ENCODE data around the gene CRACDL.

CRACDL gene

DNA sequence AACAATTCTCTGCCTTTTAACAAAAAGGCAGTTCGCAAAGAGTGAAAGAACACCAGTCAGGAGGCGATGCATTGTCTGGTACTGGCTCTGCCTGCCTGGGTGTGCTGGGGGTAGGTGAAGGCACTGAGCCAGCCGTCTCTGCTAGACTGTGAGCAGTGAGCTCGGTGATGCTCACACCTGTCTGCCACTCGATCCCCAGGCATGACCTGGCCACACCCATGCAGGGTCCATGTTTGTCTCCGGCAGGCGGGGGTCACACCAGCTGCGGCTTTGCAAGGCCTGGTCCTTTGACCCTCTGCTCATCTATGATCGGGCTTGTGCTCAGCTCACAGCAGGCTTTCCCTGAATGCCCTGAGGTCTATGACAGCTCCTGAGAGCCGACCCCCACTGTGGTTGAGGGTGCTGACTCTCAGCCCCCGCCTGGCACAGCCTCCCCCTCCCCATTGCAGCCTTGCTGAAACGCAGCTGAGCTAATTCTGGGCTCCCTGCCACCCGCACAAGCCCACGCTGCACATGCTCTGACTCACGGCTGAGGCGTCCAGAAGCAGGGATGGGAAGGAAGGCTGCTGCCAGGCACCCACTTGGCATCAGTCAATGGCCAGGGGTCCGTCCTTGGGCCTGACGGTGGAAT lies 23.7 kb downstream of the CRACDL start:
- DNase-seq (ENCODE audit: low read depth) = no peak
- H3K4me3 ChIP-seq (ENCODE audit: low read depth, low read length) = no peak overlapping the region
- TF ChIP-seq, protein P1, sequence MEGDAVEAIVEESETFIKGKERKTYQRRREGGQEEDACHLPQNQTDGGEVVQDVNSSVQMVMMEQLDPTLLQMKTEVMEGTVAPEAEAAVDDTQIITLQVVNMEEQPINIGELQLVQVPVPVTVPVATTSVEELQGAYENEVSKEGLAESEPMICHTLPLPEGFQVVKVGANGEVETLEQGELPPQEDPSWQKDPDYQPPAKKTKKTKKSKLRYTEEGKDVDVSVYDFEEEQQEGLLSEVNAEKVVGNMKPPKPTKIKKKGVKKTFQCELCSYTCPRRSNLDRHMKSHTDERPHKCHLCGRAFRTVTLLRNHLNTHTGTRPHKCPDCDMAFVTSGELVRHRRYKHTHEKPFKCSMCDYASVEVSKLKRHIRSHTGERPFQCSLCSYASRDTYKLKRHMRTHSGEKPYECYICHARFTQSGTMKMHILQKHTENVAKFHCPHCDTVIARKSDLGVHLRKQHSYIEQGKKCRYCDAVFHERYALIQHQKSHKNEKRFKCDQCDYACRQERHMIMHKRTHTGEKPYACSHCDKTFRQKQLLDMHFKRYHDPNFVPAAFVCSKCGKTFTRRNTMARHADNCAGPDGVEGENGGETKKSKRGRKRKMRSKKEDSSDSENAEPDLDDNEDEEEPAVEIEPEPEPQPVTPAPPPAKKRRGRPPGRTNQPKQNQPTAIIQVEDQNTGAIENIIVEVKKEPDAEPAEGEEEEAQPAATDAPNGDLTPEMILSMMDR (IDR thresholded peaks at IDR 0.05; ENCODE audit: control insufficient read depth, extremely low read depth, insufficient read depth) = no peak

DNA sequence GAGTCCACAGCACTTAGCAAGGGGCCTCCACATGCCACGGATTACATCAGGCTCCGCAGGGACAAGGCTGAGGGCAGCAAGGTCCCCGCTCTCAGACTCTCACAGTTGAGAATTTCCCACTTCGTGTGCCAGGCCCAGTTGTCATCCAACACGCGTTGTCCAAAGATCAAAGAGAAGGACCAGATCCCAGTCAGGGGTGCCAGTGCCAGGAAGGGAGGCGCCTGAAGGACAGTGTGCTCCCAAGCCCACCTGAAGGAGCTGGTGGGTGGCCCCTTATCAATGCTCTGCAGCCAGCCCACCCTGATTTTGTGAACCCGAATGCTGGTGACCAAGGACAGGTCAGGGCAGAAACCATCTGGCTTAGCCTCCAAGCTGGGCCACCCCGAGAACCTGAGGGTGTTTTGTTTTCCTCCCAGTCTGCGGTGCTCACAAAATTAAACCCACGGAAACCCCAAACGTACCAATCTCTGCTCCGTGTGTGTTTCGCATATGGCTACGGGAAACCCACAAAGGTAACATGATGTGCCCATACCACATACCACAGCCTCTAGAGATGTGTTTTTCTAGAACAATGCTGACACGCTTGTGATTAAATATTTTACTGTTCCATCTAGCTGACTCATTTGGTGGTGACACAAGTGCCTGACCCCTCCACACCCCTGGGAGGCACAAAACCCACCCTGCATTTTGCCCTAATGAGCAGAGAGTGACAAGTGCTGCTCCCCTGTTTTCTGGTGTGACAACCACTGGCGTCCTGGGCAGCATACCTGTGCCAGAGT lies 24.5 kb downstream of the CRACDL start:
- H3K4me3 ChIP-seq (ENCODE audit: low read depth, low read length) = no peak overlapping the region
- no peak for DNase-seq (ENCODE audit: low read depth)
- TF ChIP-seq, protein P1 (IDR thresholded peaks at IDR 0.05; ENCODE audit: control insufficient read depth, extremely low read depth, insufficient read depth) = no peak

DNA sequence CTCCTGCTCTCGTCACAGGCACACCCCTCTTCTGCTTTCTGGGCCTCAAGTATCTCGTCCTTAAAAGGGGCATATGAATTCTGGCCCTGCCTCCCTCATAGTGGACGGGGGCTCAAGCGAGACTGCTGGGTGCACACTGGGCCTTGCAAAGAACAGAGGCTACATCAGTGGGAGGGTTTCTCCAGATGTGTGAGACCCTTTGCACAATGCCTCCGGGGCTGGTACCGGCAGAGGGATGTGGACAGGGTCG lies 25.0 kb downstream of the CRACDL start:
- H3K4me3 ChIP-seq (ENCODE audit: low read depth, low read length) = no peak overlapping the region
- TF ChIP-seq, protein P1 (IDR thresholded peaks at IDR 0.05; ENCODE audit: control insufficient read depth, extremely low read depth, insufficient read depth) = no peak
- no peak for DNase-seq (ENCODE audit: low read depth)

DNA sequence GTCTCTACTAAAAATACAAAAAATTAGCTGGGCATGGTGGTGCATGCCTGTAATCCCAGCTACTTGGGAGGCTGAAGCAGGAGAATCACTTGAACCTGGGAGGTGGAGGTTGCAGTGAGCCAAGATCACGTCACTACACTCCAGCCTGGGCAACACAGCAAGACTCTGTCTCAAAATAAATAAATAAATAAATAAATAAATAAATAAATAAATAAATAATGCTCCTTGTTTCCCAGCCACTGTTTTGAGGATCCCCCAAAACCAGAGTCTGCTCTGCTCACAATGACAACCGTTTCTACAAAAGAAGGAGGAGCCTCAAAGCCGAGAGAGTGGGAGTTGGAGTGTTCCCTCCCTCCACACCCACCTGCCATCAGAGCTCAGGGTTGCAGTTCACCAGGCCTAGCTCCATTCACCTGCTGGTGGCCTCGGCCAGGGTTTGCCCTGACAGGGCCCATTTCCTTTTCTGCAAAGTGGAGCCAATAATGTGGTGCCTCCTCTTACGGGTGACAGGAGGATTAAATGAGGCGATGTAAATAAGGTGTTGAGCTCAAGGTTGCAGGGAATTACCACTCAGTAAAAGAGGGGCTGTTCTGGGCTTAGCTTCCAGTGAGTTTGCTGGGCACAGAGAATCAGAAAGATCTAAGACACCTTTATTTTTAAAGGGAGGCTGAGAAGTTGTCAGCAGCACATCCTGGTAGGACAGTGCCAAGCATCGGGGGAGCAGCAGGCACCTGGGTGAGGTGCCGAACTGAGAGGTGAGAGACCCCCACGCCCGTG lies 25.5 kb downstream of the CRACDL start:
- H3K4me3 ChIP-seq (ENCODE audit: low read depth, low read length) = no peak overlapping the region
- DNase-seq (ENCODE audit: low read depth) = no peak
- TF ChIP-seq, protein P1 (IDR thresholded peaks at IDR 0.05; ENCODE audit: control insufficient read depth, extremely low read depth, insufficient read depth) = no peak

DNA sequence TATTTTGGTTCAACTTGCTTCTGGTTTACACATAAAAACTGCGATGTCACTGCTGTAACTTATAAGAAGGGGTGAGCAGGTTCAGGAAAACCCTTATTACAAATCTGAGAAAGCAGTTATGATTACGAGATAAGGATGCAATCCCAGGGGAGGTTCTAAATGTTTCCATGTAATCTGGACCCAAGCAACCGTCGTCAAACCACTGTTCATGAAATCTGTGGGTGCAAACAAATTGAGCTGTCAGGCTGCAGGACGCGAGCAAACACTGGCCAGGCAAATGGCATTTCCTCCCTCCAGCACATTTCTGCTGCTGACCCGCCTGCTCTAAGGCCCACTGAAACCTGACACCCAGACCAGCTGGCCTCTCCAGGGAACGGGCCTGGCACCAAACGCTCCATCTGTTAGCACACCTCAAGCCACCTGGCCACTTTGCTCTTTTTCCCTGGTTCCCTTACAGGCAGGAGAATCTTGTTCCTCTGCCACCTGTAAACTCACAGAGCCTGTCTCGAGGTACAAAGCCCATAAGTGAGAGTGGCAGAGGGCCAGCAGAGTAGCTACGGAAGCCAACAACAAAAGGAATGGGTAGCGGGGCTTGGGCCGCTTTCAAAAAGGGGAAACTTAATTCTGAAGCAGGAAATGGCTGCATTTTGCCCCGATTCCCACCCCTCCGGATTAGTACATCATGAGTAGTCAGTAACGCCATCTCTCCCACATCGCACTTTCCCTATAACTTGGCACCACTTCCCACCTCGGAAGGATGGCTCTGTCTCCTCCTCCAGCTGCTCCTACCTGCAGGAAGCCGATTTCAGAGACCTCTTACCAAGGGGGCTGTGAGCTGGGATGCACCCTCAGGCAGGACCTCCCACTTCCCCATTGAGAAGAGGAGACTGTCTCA lies 26.5 kb downstream of the CRACDL start:
- peak overlapping the region; percentile 23 for H3K4me3 ChIP-seq (ENCODE audit: low read depth, low read length)
- peak; percentile 98 for DNase-seq (ENCODE audit: low read depth)
- TF ChIP-seq, protein P1 (IDR thresholded peaks at IDR 0.05; ENCODE audit: control insufficient read depth, extremely low read depth, insufficient read depth) = no peak

DNA sequence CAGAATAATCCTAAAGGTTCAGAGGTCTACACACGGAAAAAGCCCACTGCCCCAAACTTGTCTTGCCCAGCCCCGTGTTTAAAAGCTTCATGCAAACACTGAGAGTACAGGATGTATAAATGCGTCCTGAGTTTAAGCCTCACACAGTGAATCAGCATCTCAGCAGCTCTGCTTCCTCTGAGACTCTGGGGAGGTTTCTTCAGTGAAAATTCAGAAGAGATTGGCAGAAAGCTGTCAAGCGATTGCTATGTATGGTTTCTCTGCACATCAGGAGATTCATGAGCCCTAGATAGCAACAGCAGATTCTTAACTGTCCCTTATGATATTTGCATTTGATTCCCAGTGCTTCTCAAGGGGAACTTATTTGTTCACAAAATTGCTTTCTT lies 27.1 kb downstream of the CRACDL start:
- DNase-seq (ENCODE audit: low read depth) = no peak
- TF ChIP-seq, protein P1 (IDR thresholded peaks at IDR 0.05; ENCODE audit: control insufficient read depth, extremely low read depth, insufficient read depth) = no peak
- H3K4me3 ChIP-seq (ENCODE audit: low read depth, low read length) = no peak overlapping the region

All from LNCaP clone FGC (cell line).